ENCODE measurements around the gene SGSM2. TPM values are rescaled to one million over a fixed set of nuclear protein-coding genes. Genes with fewer than 3 reads are reported as not detected.

SGSM2 gene
- total RNA-seq, 1 experiment from 2014 or later = 25.7 TPM

GRCh38 chr17:2421315-2422147, 84.2 kb downstream of the SGSM2 start:
- no peak for DNase-seq (ENCODE audit: low spot score)

DNA sequence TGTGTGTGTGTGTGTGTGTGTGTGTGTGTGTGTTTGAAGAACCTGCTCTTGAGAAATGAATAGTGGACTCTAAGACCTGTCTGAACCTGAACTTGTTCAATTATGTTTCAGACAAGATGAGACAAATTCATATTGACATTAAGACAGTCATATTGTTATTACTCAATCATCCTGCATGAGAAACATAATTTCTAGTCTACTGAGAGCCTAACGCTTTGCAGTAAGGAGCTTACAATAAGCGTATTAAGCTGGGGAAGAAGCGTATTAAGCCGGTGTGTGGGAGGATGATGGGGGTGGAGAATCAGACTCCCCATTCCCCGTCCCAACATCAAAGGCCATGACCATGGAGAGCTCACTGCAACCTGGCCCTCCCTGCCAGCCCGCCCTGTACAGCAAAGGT, 86.0 kb downstream of the SGSM2 start:
- no peak for DNase-seq (ENCODE audit: low spot score)

GRCh38 chr17:2427215-2427614, 89.9 kb downstream of the SGSM2 start:
- DNase-seq (ENCODE audit: low spot score) = no peak

GRCh38 chr17:2427910-2428309, 90.6 kb downstream of the SGSM2 start:
- no peak for DNase-seq (ENCODE audit: low spot score)

Small RNAs within 50 kb of the gene (small RNA-seq; reads per million reads assigned to genes)
- not detected for gene AC006435.3
- gene AC006435.4 = not detected
- 249 reads per million, percentile 98 among the genes with 10 or more reads in this experiment for gene SNORD91A
- gene SNORD91B = 120 reads per million, percentile 97 among the genes with 10 or more reads in this experiment

Other genes starting within 250 kb of the SGSM2 start
- gene SMG6, start 33.7 kb upstream of the SGSM2 start, total RNA-seq (2014; rRNA removed; shearing (Covaris generic)) = 14.9 and 17.5 TPM in 2 replicates
- 1.2 and 5.8 TPM in 2 replicates for gene SRR, start 33.6 kb upstream of the SGSM2 start, total RNA-seq (2014; rRNA removed; shearing (Covaris generic))
- 34.7 and 48.1 TPM in 2 replicates for gene TSR1, start 1.0 kb upstream of the SGSM2 start, total RNA-seq (2014; rRNA removed; shearing (Covaris generic))
- gene MNT, start 63.6 kb downstream of the SGSM2 start, total RNA-seq (2014; rRNA removed; shearing (Covaris generic)) = 32.9 and 49.6 TPM in 2 replicates
- 9.4 and 10.2 TPM in 2 replicates for gene METTL16, start 174.4 kb downstream of the SGSM2 start, total RNA-seq (2014; rRNA removed; shearing (Covaris generic))